Glutamatergic neuron (in vitro differentiated cells): ENCODE measurements around the gene GAP43. TPM values are rescaled to one million over a fixed set of nuclear protein-coding genes. Genes with fewer than 3 reads are reported as not detected.
A peak's percentile ranks its signal among the peaks of the same experiment; 100 is the strongest.

Experiments
- DNase-seq: peaks from one replicate; pipeline ENCODE4 v3.0.0; 2022
- H3K27ac Mint-ChIP-seq: one replicate; pipeline ENCODE4 v1.8.0; 2020; ENCODE audit warnings: mild to moderate bottlenecking, mixed read lengths, inconsistent platforms; ENCODE audit not compliant: unreplicated experiment
- H3K27me3 Mint-ChIP-seq: one replicate; pipeline ENCODE4 v1.8.0; 2020; ENCODE audit warnings: mild to moderate bottlenecking, moderate library complexity, mixed read lengths, inconsistent platforms; ENCODE audit not compliant: unreplicated experiment
- H3K36me3 Mint-ChIP-seq: one replicate; pipeline ENCODE4 v1.8.0; 2020; ENCODE audit warnings: mild to moderate bottlenecking, mixed read lengths, inconsistent platforms; ENCODE audit not compliant: unreplicated experiment
- H3K4me1 Mint-ChIP-seq: one replicate; pipeline ENCODE4 v1.8.0; 2020; ENCODE audit warnings: mild to moderate bottlenecking, low read depth, mixed read lengths, inconsistent platforms; ENCODE audit not compliant: unreplicated experiment
- H3K4me3 Mint-ChIP-seq: one replicate; pipeline ENCODE4 v1.8.0; 2020; ENCODE audit warnings: mild to moderate bottlenecking, mixed read lengths, inconsistent platforms; ENCODE audit not compliant: unreplicated experiment
- H3K9me3 Mint-ChIP-seq: one replicate; pipeline ENCODE4 v1.8.0; 2020; ENCODE audit warnings: mild to moderate bottlenecking, moderate library complexity, mixed read lengths, inconsistent platforms; ENCODE audit not compliant: unreplicated experiment
- CTCF ChIP-seq: fragments of 200-600 bp; sonication (generic); IDR thresholded peaks from one replicate; pipeline ENCODE4 v1.5.0; 2021; ENCODE audit not compliant: partially characterized antibody, unreplicated experiment
- total RNA-seq: library from RNA; stranded (reverse); fragmentation: NEBNext Ultra II Directional; extraction: Animal tissue kit (Norgen Biotek cat#: 25700); gene quantifications from one replicate; pipeline ENCODE4 v1.2.1, GENCODE V29; 2021; ENCODE audit not compliant: unreplicated experiment

GAP43 gene
- total RNA-seq, 1 donor from 2014 or later = 684 TPM

DNA sequence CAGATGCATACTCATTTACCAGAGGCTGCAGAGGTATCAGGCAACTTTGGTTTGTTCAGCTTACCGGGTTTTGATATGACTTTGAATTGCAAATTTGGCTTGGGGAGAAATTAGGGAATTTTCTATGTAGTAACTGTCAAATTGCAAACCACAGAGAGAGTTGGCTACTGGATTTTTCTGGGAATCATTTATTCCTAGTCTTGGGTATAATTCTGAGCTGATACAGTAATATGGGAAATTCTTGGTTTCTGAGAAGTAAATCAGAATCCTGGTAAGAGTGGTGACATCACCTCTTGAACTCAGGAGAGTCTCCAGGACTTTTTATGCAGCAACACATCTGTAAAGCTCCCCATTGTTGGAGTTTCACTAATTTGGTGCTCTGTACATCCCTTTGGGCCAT, 39.0 kb downstream of the GAP43 start:
- TF ChIP-seq CTCF = no peak
- no peak for DNase-seq
- Mint-ChIP-seq H3K4me1 (peaks cover 61% of the 10 kb centered on the region), H3K27me3 (peaks cover 5% of the 10 kb centered on the region), H3K4me3 (no peak overlapping the region), H3K36me3 (no peaks in the 10 kb centered on the region), H3K27ac (no peak overlapping the region), H3K9me3 (peaks cover 8% of the 10 kb centered on the region)

GRCh38 chr3:115663414-115663813, 40.1 kb downstream of the GAP43 start:
- no peak for DNase-seq
- peaks cover 57% of the 10 kb centered on the region for H3K4me1 Mint-ChIP-seq
- H3K27me3 Mint-ChIP-seq = no peaks in the 10 kb centered on the region
- H3K9me3 Mint-ChIP-seq = peaks cover 6% of the 10 kb centered on the region
- no peaks in the 10 kb centered on the region for H3K36me3 Mint-ChIP-seq
- no peak overlapping the region for H3K27ac Mint-ChIP-seq
- H3K4me3 Mint-ChIP-seq = no peak overlapping the region
- TF ChIP-seq CTCF = no peak

- Mint-ChIP-seq H3K36me3 (no peaks in the 10 kb centered on the region), H3K9me3 (peaks cover 8% of the 10 kb centered on the region), H3K4me1 (peaks cover 37% of the 10 kb centered on the region), H3K4me3 (no peak overlapping the region), H3K27ac (no peak overlapping the region), H3K27me3 (no peaks in the 10 kb centered on the region)
- DNase-seq = no peak
- TF ChIP-seq CTCF = no peak
Observed at GRCh38 chr3:115666081-115666480, 42.8 kb downstream of the GAP43 start.

DNA sequence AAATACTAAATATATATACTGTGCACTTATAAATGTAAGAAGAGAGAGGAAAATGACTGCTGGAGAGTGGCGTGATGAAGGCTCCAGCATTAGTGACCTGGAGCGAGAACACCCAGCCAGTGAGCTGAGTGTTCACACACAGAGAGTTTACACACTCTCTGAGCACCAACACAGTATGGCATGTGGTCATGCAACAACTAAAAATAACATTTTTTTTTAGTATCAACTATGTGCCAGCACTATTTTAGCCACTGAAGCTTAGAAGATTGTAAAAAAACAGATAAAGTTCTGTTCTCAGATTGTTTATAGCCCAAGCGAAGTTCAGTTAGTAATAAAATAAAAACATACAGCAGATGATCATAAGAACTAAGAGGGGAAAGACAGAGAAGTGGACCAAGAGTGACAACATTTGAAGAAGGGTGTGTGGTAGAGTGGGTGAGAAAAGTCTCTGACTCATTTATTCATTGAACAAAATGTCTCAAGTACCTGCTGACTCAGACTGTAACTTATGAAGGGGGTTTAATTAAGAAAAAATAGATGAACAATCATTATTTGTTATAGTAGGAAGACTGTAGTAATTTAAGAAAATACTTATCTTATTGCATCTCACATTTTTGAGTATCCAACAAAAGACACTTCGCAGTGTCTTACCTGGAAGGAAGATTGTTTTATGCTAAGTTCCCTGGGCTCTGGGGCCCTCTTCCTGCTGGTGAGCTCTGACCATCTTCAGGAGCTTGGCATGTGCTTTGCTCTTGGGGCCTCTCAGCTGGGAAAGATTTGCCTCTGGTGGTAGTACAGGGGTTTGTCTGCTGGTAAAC, 43.8 kb downstream of the GAP43 start:
- Mint-ChIP-seq H3K27me3 (peaks cover 1% of the 10 kb centered on the region), H3K27ac (no peak overlapping the region), H3K4me3 (no peak overlapping the region), H3K9me3 (peaks cover 8% of the 10 kb centered on the region), H3K36me3 (no peaks in the 10 kb centered on the region), H3K4me1 (peaks cover 38% of the 10 kb centered on the region)
- no peak for DNase-seq
- no peak for TF ChIP-seq CTCF

GRCh38 chr3:115667738-115668065, 44.4 kb downstream of the GAP43 start:
- Mint-ChIP-seq H3K36me3 (no peaks in the 10 kb centered on the region), H3K9me3 (peaks cover 8% of the 10 kb centered on the region), H3K27ac (peak overlapping the region; percentile 69), H3K4me3 (no peak overlapping the region), H3K27me3 (peaks cover 3% of the 10 kb centered on the region), H3K4me1 (peaks cover 38% of the 10 kb centered on the region)
- no peak for TF ChIP-seq CTCF
- DNase-seq = no peak
